Cardiac muscle cell (in vitro differentiated cells and primary cell): ENCODE data around the gene NELFCD. TPM values are rescaled to one million over a fixed set of nuclear protein-coding genes. Genes with fewer than 3 reads are reported as not detected.
A peak's percentile ranks its signal among the peaks of the same experiment; 100 is the strongest.

Source experiments
- DNase-seq, 2 donors: peaks; one replicate each; pipeline versions ENCODE4 v3.0.0 to v3.0.0-alpha.2; 2010 to 2017; ENCODE audit warnings: low read depth in 1 of 2, low spot score in 1 of 2
- H3K27ac ChIP-seq: fragments of 200-600 bp; sonication (generic); 2 replicates; pipeline ENCODE4 v1.5.1; 2016
- H3K27me3 ChIP-seq: fragments of 200-600 bp; sonication (generic); 2 replicates; pipeline ENCODE4 v1.6.0; 2016; ENCODE audit warnings: control low read depth
- H3K36me3 ChIP-seq: fragments of 200-600 bp; sonication (generic); 2 replicates; pipeline ENCODE4 v1.5.1; 2016; ENCODE audit warnings: control low read depth
- H3K4me1 ChIP-seq: fragments of 200-600 bp; sonication (generic); 2 replicates; pipeline ENCODE4 v1.8.1; 2017; ENCODE audit warnings: low read depth, mild to moderate bottlenecking, mixed run types
- H3K4me3 ChIP-seq: fragments of 200-600 bp; sonication (generic); 2 replicates; pipeline ENCODE4 v1.5.1; 2016; ENCODE audit warnings: mild to moderate bottlenecking
- H3K9me3 ChIP-seq: fragments of 200-600 bp; sonication (generic); 2 replicates; pipeline ENCODE4 v1.5.1; 2017; ENCODE audit warnings: low read depth, mild to moderate bottlenecking, control low read depth
- polyA plus RNA-seq: library from polyadenylated mRNA; unstranded; fragments of >200 nt; fragmentation: Nextera tagmentation; extraction: Ambion mirVana; gene quantifications from 2 replicates; pipeline ENCODE4 v1.2.1, GENCODE V29; 2016
- total RNA-seq: library from RNA; depleted of rRNA; stranded (reverse); fragments of >200 nt; gene quantifications from 2 replicates; pipeline ENCODE4 v1.2.3, GENCODE V29; 2016
- TF ChIP-seq, protein P1 (sequence below): IDR thresholded peaks from 2 replicates; pipeline ENCODE4 v1.5.1; 2012; ENCODE audit warnings: low read depth, mild to moderate bottlenecking, low read length

Gene NELFCD
- total and polyA plus RNA-seq, 2 experiments from 2014 or later: 77.3 to 109 TPM

- H3K4me3 ChIP-seq: no peak within 1 kb of the TSS
- no peak for DNase-seq
- TF ChIP-seq, protein P1, sequence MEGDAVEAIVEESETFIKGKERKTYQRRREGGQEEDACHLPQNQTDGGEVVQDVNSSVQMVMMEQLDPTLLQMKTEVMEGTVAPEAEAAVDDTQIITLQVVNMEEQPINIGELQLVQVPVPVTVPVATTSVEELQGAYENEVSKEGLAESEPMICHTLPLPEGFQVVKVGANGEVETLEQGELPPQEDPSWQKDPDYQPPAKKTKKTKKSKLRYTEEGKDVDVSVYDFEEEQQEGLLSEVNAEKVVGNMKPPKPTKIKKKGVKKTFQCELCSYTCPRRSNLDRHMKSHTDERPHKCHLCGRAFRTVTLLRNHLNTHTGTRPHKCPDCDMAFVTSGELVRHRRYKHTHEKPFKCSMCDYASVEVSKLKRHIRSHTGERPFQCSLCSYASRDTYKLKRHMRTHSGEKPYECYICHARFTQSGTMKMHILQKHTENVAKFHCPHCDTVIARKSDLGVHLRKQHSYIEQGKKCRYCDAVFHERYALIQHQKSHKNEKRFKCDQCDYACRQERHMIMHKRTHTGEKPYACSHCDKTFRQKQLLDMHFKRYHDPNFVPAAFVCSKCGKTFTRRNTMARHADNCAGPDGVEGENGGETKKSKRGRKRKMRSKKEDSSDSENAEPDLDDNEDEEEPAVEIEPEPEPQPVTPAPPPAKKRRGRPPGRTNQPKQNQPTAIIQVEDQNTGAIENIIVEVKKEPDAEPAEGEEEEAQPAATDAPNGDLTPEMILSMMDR: no peak
- no peaks in the 10 kb centered on the region for H3K9me3 ChIP-seq
- no peak within 1 kb of the TSS for H3K27ac ChIP-seq
- H3K36me3 ChIP-seq: peaks cover 4% of the 10 kb centered on the region
- H3K4me1 ChIP-seq: peaks cover 36% of the 10 kb centered on the region
- H3K27me3 ChIP-seq: no peaks in the 10 kb centered on the region
These were observed 38.2 kb downstream of the NELFCD start, which contains the start of gene TUBB1 for GRCh38 chr20:59019217-59019616. Gene TUBB1 (plus strand): TSS chr20:59019429. CDS start chr20:59019523, 94 bp downstream.

- TF ChIP-seq, protein P1: no peak
- peak; percentile 27 to 52 for DNase-seq
- H3K9me3 ChIP-seq: no peaks in the 10 kb centered on the region
- H3K27me3 ChIP-seq: no peaks in the 10 kb centered on the region
- no peak overlapping the region for H3K4me3 ChIP-seq
- H3K36me3 ChIP-seq: peaks cover 18% of the 10 kb centered on the region
- H3K4me1 ChIP-seq: peaks cover 21% of the 10 kb centered on the region
- H3K27ac ChIP-seq: peak overlapping the region; percentile 32
These were observed 40.0 kb downstream of the NELFCD start for GRCh38 chr20:59020938-59021551.

GRCh38 chr20:59022754-59023153 is 41.7 kb downstream of the NELFCD start:
- no peaks in the 10 kb centered on the region for H3K27me3 ChIP-seq
- H3K4me1 ChIP-seq: peaks cover 7% of the 10 kb centered on the region
- H3K36me3 ChIP-seq: peaks cover 22% of the 10 kb centered on the region
- TF ChIP-seq, protein P1: no peak
- no peaks in the 10 kb centered on the region for H3K9me3 ChIP-seq
- no peak overlapping the region for H3K4me3 ChIP-seq
- no peak for DNase-seq
- H3K27ac ChIP-seq: no peak overlapping the region

GRCh38 chr20:59023616-59024015 is 42.6 kb downstream of the NELFCD start:
- DNase-seq: no peak
- H3K27me3 ChIP-seq: no peaks in the 10 kb centered on the region
- H3K4me1 ChIP-seq: peaks cover 7% of the 10 kb centered on the region
- H3K36me3 ChIP-seq: peaks cover 28% of the 10 kb centered on the region
- no peaks in the 10 kb centered on the region for H3K9me3 ChIP-seq
- TF ChIP-seq, protein P1: no peak
- no peak overlapping the region for H3K27ac ChIP-seq
- H3K4me3 ChIP-seq: no peak overlapping the region

- TF ChIP-seq, protein P1: no peak
- peaks cover 7% of the 10 kb centered on the region for H3K4me1 ChIP-seq
- no peak overlapping the region for H3K4me3 ChIP-seq
- no peak for DNase-seq
- no peaks in the 10 kb centered on the region for H3K9me3 ChIP-seq
- H3K27ac ChIP-seq: no peak overlapping the region
- H3K27me3 ChIP-seq: no peaks in the 10 kb centered on the region
- H3K36me3 ChIP-seq: peaks cover 31% of the 10 kb centered on the region
These were observed 43.1 kb downstream of the NELFCD start for GRCh38 chr20:59024111-59024530.
